RWPE2 (cell line): ENCODE data around the gene EEF1E1.

ENCODE experiments used
- ATAC-seq: fragments of 200-7000 bp; cut with Tn5 transposase; 3 replicates; pipeline ENCODE4 v1.9.1; 2021; ENCODE audit warnings: low read depth
- DNase-seq: peaks from one replicate; pipeline ENCODE4 v3.0.0-alpha.2; 2020; ENCODE audit warnings: low spot score
- H3K27ac ChIP-seq: fragments of 450-650 bp; 2 replicates; pipeline ENCODE4 v1.5.1; 2017; ENCODE audit warnings: mild to moderate bottlenecking; ENCODE audit not compliant: poor library complexity, severe bottlenecking
- H3K27me3 ChIP-seq: fragments of 250-450 bp; sonication (Bioruptor Pico); 2 replicates; pipeline ENCODE4 v1.5.1; 2021; ENCODE audit warnings: mild to moderate bottlenecking, moderate library complexity; ENCODE audit not compliant: insufficient read depth, poor library complexity, severe bottlenecking
- H3K36me3 ChIP-seq: fragments of 250-450 bp; sonication (Bioruptor Pico); 2 replicates; pipeline ENCODE4 v1.5.1; 2020; ENCODE audit warnings: low read depth, mild to moderate bottlenecking, moderate library complexity
- H3K4me1 ChIP-seq: fragments of 250-450 bp; sonication (Bioruptor Pico); 2 replicates; pipeline ENCODE4 v1.5.1; 2021; ENCODE audit warnings: mild to moderate bottlenecking, moderate library complexity; ENCODE audit not compliant: insufficient read depth, poor library complexity, severe bottlenecking
- H3K4me3 ChIP-seq: fragments of 250-450 bp; sonication (Bioruptor Pico); 2 replicates; pipeline ENCODE4 v1.5.1; 2021; ENCODE audit warnings: mild to moderate bottlenecking, moderate library complexity; ENCODE audit not compliant: severe bottlenecking
- H3K9me3 ChIP-seq: fragments of 250-450 bp; sonication (Bioruptor Pico); 2 replicates; pipeline ENCODE4 v1.5.1; 2021; ENCODE audit warnings: mild to moderate bottlenecking, moderate library complexity; ENCODE audit not compliant: severe bottlenecking
- CTCF ChIP-seq: fragments of 450-650 bp; IDR thresholded peaks from one replicate; pipeline ENCODE4 v1.5.1; 2017; ENCODE audit warnings: mild to moderate bottlenecking, moderate library complexity; ENCODE audit not compliant: poor library complexity, severe bottlenecking

Gene EEF1E1

GRCh38 chr6:8075185-8075584 is 27.2 kb downstream of the EEF1E1 start:
- no peak for DNase-seq
- H3K4me1 ChIP-seq: peaks cover 8% of the 10 kb centered on the region
- no peaks in the 10 kb centered on the region for H3K27me3 ChIP-seq
- ATAC-seq: no peak
- H3K36me3 ChIP-seq: peaks cover 19% of the 10 kb centered on the region
- no peak for TF ChIP-seq CTCF
- no peak overlapping the region for H3K4me3 ChIP-seq
- no peak overlapping the region for H3K27ac ChIP-seq
- H3K9me3 ChIP-seq: no peaks in the 10 kb centered on the region

GRCh38 chr6:8074213-8074612 is 28.1 kb downstream of the EEF1E1 start:
- H3K4me3 ChIP-seq: no peak overlapping the region
- H3K4me1 ChIP-seq: no peaks in the 10 kb centered on the region
- no peak overlapping the region for H3K27ac ChIP-seq
- DNase-seq (no peak), ATAC-seq (no peak)
- peaks cover 10% of the 10 kb centered on the region for H3K36me3 ChIP-seq
- H3K27me3 ChIP-seq: no peaks in the 10 kb centered on the region
- no peaks in the 10 kb centered on the region for H3K9me3 ChIP-seq
- TF ChIP-seq CTCF: no peak

GRCh38 chr6:8073758-8074157 is 28.6 kb downstream of the EEF1E1 start:
- Histone ChIP-seq H3K4me3 (no peak overlapping the region), H3K4me1 (no peaks in the 10 kb centered on the region), H3K27ac (no peak overlapping the region), H3K27me3 (no peaks in the 10 kb centered on the region), H3K36me3 (peaks cover 8% of the 10 kb centered on the region; the same call in 1 of the 2 replicates), H3K9me3 (no peaks in the 10 kb centered on the region)
- DNase-seq (no peak), ATAC-seq (no peak)
- no peak for TF ChIP-seq CTCF

- Histone ChIP-seq H3K4me3 (no peak overlapping the region), H3K36me3 (no peaks in the 10 kb centered on the region), H3K9me3 (no peaks in the 10 kb centered on the region), H3K27ac (no peak overlapping the region), H3K4me1 (no peaks in the 10 kb centered on the region), H3K27me3 (no peaks in the 10 kb centered on the region)
- TF ChIP-seq CTCF: no peak
- ATAC-seq: no peak
- DNase-seq: no peak
Measured at GRCh38 chr6:8070718-8071117, 31.6 kb downstream of the EEF1E1 start.

- Histone ChIP-seq H3K27ac (no peak overlapping the region), H3K9me3 (no peaks in the 10 kb centered on the region), H3K4me1 (peaks cover under 1% of the 10 kb centered on the region), H3K27me3 (no peaks in the 10 kb centered on the region), H3K4me3 (no peak overlapping the region), H3K36me3 (no peaks in the 10 kb centered on the region)
- no peak for TF ChIP-seq CTCF
- DNase-seq (no peak), ATAC-seq (no peak)
Measured at GRCh38 chr6:8069631-8070284, 32.6 kb downstream of the EEF1E1 start.
